Measurements from ENCODE around the gene CDC42BPG. TPM values are rescaled to one million over a fixed set of nuclear protein-coding genes. Genes with fewer than 3 reads are reported as not detected.

The CDC42BPG gene
- total RNA-seq, 2 donors from 2014 or later, result 17.2 to 24.0 TPM

DNA sequence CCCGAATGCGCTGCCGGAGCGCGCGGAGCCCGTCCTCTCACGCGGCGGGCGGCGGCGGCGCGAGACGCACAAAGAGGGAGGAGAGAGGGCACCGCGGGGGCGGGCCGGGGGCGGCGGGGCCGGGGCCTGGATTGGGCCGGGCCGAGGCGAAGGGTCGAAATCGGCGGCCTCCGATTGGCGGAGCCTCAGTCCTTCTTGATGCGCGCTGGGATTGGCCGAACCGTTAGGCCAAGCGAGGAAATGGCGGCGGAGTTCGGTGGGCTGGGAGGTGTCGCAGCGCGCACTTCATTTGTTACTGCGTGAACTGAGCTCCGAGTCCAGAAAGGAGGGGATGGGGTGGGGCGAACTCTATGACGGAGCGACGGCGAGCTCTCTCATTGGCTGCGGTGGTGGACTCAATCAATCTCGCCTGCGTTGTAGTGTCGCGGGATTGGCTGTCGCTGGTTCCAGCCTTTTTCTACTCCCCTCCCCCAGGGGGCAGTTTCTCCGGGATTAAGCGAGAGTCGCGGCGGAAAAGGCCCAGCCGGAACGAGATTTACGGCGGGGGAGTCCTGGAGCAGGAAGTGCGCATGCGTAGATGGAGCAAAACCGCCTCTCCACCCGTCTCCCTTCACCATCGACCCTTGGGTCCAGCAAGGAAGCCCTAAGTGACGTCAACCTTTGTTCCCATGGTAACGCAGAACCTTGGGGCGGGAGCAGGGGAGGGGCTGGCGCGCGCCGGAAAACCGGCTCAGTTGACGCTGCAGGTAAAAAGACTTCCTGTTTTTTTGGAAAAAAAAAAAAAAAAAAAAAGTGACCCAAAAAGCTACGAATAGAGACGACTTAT is 65.8 kb downstream of the CDC42BPG start, which contains the start of gene SF1:
Gene SF1 (minus strand): TSS at position 70 of the 826 bp plus-strand sequence. CDS start 150 bp downstream, outside the sequence.
- Histone ChIP-seq H3K9me3 (no peaks in the 10 kb centered on the region), H3K4me3 (peak within 1 kb of the TSS; percentile 99 to 100), H3K27ac (peak within 1 kb of the TSS; percentile 99 to 100), H3K36me3 (peaks cover 8 to 20% of the 10 kb centered on the region in 2 donors), H3K27me3 (replicated peaks; ENCODE audit: insufficient read depth) (no peaks in the 10 kb centered on the region), H3K4me1 (replicated peaks) (peaks cover 7% of the 10 kb centered on the region)
- under 1% methylated on average over 68 of the region's 80 CpGs for WGBS
- TF ChIP-seq POLR2AphosphoS5 (IDR thresholded peaks at IDR 0.05) (peak; percentile 97), CTCF (IDR thresholded peaks at IDR 0.05) (peak in 3 of 4 experiments; percentile 26 to 68 (median 46)), POLR2A (IDR thresholded peaks at IDR 0.05) (peak; percentile 90)
- DNase-seq (ENCODE audit: low spot score), result peak; percentile 100
- intact Hi-C loops (cut with DNase I), result loop anchor here (5.0 kb wide), 1 partner anchor 36 kb away; the partner anchor contains the start of gene RASGRP2

DNA sequence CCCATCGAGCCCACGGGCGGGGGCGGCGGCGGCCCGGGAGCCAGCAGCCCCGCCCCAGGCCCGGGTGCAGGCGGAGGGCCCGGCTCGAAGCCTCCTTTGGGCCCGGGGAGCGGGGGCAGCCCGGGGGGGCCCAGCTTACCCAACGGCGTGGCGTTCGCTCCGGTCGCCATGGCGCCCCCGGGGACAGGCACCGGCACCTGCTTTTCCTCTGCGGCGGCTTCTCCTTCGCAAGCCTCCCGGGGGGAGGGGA is 66.3 kb downstream of the CDC42BPG start:
- Histone ChIP-seq H3K4me3 (peak overlapping the region; percentile 99 to 100), H3K9me3 (no peaks in the 10 kb centered on the region), H3K27ac (peak overlapping the region; percentile 99 to 100), H3K36me3 (peaks cover 8 to 21% of the 10 kb centered on the region in 2 donors), H3K27me3 (replicated peaks; ENCODE audit: insufficient read depth) (no peaks in the 10 kb centered on the region), H3K4me1 (replicated peaks) (peaks cover 11% of the 10 kb centered on the region)
- intact Hi-C loops (cut with DNase I), result loop anchor here (5.0 kb wide), 1 partner anchor 36 kb away; the partner anchor contains the start of gene RASGRP2
- no peak for DNase-seq (ENCODE audit: low spot score)
- WGBS, result 0% methylated on average over 14 of the region's 28 CpGs
- TF ChIP-seq POLR2AphosphoS5 (IDR thresholded peaks at IDR 0.05) (no peak), POLR2A (IDR thresholded peaks at IDR 0.05) (no peak), CTCF (IDR thresholded peaks at IDR 0.05) (no peak)

DNA sequence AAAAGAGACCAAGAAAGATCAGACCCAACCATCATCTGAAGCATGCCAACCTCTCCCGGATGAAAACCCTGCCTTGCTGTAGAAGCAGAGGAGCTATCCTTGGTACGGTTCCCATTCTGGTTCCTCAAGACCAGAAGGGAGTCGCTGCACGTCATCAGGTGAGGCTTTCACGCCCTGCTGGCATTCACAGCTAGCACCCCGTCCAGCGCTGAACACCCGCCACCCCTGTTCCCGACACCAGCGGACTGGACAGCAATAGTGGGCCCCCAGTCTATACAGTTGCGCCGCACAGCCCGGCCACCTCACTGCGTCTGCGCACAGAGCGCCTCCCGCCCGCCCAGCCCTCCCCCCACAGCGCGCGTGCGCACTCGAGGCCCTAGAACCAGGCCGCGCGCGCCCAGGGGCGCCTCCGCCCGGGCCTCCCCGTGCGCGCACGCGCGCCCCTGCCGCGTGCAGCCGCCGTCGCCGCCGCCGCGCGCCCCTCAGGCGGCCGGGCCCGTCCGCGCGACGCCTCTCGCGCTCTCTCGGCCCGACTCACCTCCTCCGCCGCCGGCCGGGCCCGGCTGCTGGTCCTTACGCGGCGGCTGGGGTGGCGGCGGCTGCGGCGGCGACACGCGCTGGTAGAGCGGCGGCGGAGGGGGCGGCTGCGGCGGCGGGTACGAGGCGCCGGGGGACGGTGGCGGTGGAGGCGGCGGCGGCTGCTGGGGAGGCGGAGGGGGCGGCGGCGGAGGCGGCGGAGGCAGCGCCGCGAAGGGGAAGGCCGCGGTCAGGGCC is 66.8 kb downstream of the CDC42BPG start:
- Histone ChIP-seq H3K4me1 (replicated peaks) (peaks cover 11% of the 10 kb centered on the region), H3K9me3 (no peaks in the 10 kb centered on the region), H3K4me3 (peak overlapping the region; percentile 99 to 100), H3K36me3 (peaks cover 8 to 26% of the 10 kb centered on the region in 2 donors), H3K27ac (peak overlapping the region; percentile 99 to 100), H3K27me3 (replicated peaks; ENCODE audit: insufficient read depth) (no peaks in the 10 kb centered on the region)
- intact Hi-C loops (cut with DNase I), result loop anchor here (5.0 kb wide), 1 partner anchor 35 kb away; the partner anchor contains the start of gene RASGRP2
- TF ChIP-seq CTCF (IDR thresholded peaks at IDR 0.05), result peak in 1 of 4 experiments; percentile 3
- TF ChIP-seq POLR2A (IDR thresholded peaks at IDR 0.05), result peak; percentile 18
- peak; percentile 68 for TF ChIP-seq POLR2AphosphoS5 (IDR thresholded peaks at IDR 0.05)
- under 1% methylated on average over 48 of the region's 98 CpGs for WGBS
- peak; percentile 79 for DNase-seq (ENCODE audit: low spot score)

DNA sequence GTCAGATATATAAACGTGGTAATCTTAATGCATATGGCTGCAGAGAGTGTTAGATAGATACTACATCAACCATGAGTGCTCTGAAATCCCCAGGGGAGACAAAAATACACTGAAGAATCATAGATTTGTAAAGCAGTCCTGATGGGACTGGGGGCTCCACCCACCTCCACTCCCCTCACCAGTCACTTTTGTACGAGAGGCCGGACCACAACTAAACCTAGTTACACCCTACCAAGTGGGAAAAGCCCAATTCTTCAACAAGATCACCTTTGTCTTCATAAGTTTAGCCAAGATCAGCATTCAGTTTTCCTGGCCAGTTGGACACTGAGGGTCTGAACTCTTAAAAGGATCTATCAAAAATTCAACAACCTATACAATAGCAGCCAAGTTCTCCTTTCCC is 67.6 kb downstream of the CDC42BPG start:
- Histone ChIP-seq H3K27ac (peak overlapping the region in 1 of 2 donors; percentile 100), H3K4me3 (peak overlapping the region; percentile 99 to 100), H3K9me3 (no peaks in the 10 kb centered on the region), H3K4me1 (replicated peaks) (peaks cover 11% of the 10 kb centered on the region), H3K27me3 (replicated peaks; ENCODE audit: insufficient read depth) (no peaks in the 10 kb centered on the region), H3K36me3 (peaks cover 8 to 27% of the 10 kb centered on the region in 2 donors)
- intact Hi-C loops (cut with DNase I), result loop anchor here (5.0 kb wide), 1 partner anchor 35 kb away; the partner anchor contains the start of gene RASGRP2
- no peak for TF ChIP-seq CTCF (IDR thresholded peaks at IDR 0.05)
- TF ChIP-seq POLR2A (IDR thresholded peaks at IDR 0.05), result no peak
- no peak for DNase-seq (ENCODE audit: low spot score)
- WGBS, result 4% methylated on average over 3 of the region's 3 CpGs
